Measurements from ENCODE around the gene DCUN1D2.
"Not testable (repeated sequence)": the region's sequence is repeated elsewhere in the genome, so short reads cannot be mapped to it uniquely, and the experiment has no call there.

DNA sequence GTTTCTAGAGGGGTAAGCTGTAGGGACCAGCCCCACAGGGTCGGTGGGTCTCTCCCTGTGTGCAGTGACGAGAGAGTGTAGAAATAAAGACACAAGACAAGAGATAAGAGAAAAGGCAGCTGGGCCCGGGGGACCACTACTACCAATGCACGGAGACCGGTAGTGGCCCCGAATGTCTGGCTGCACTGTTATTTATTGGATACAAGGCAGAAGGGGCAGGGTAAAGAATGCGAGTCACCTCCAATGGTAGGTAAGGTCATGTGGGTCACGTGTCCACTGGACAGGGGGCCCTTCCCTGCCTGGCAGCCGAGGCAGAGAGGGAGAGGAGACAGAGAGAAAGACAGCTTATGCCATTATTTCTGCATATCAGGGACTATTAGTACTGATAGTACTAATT lies 40.2 kb downstream of the DCUN1D2 start:
- TF ChIP-seq EZH2phosphoT487 (IDR thresholded peaks at IDR 0.05; ENCODE audit: low read length) = not testable (repeated sequence)
- TF ChIP-seq, protein P1, sequence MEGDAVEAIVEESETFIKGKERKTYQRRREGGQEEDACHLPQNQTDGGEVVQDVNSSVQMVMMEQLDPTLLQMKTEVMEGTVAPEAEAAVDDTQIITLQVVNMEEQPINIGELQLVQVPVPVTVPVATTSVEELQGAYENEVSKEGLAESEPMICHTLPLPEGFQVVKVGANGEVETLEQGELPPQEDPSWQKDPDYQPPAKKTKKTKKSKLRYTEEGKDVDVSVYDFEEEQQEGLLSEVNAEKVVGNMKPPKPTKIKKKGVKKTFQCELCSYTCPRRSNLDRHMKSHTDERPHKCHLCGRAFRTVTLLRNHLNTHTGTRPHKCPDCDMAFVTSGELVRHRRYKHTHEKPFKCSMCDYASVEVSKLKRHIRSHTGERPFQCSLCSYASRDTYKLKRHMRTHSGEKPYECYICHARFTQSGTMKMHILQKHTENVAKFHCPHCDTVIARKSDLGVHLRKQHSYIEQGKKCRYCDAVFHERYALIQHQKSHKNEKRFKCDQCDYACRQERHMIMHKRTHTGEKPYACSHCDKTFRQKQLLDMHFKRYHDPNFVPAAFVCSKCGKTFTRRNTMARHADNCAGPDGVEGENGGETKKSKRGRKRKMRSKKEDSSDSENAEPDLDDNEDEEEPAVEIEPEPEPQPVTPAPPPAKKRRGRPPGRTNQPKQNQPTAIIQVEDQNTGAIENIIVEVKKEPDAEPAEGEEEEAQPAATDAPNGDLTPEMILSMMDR (IDR thresholded peaks at IDR 0.05; ENCODE audit: low read length) = not testable (repeated sequence)
